ENCODE data around the gene HHIPL1. TPM values are rescaled to one million over a fixed set of nuclear protein-coding genes. Genes with fewer than 3 reads are reported as not detected.
"Not testable (repeated sequence)": the region's sequence is repeated elsewhere in the genome, so short reads cannot be mapped to it uniquely, and the experiment has no call there.

The HHIPL1 gene
- total and polyA plus RNA-seq, 2 experiments from 2014 or later: 0.83 to 1.2 TPM

GRCh38 chr14:99658218-99658845, 13.4 kb downstream of the HHIPL1 start:
- no peak overlapping the region for H3K4me3 ChIP-seq
- no peaks in the 10 kb centered on the region for H3K36me3 ChIP-seq
- DNase-seq (ENCODE audit: low read depth in 1 of 2, low spot score in 1 of 2): no peak
- H3K27ac ChIP-seq: no peak overlapping the region
- H3K4me1 ChIP-seq (ENCODE audit: low read depth): peaks cover under 1% of the 10 kb centered on the region
- TF ChIP-seq, protein P1, sequence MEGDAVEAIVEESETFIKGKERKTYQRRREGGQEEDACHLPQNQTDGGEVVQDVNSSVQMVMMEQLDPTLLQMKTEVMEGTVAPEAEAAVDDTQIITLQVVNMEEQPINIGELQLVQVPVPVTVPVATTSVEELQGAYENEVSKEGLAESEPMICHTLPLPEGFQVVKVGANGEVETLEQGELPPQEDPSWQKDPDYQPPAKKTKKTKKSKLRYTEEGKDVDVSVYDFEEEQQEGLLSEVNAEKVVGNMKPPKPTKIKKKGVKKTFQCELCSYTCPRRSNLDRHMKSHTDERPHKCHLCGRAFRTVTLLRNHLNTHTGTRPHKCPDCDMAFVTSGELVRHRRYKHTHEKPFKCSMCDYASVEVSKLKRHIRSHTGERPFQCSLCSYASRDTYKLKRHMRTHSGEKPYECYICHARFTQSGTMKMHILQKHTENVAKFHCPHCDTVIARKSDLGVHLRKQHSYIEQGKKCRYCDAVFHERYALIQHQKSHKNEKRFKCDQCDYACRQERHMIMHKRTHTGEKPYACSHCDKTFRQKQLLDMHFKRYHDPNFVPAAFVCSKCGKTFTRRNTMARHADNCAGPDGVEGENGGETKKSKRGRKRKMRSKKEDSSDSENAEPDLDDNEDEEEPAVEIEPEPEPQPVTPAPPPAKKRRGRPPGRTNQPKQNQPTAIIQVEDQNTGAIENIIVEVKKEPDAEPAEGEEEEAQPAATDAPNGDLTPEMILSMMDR (IDR thresholded peaks at IDR 0.05; ENCODE audit: low read depth, low read length): no peak
- no peaks in the 10 kb centered on the region for H3K9me3 ChIP-seq (ENCODE audit: low read depth)
- peaks cover 24% of the 10 kb centered on the region for H3K27me3 ChIP-seq

- Histone ChIP-seq H3K27me3 (peaks cover 24% of the 10 kb centered on the region), H3K4me3 (no peak overlapping the region), H3K27ac (no peak overlapping the region), H3K9me3 (ENCODE audit: low read depth) (no peaks in the 10 kb centered on the region), H3K36me3 (no peaks in the 10 kb centered on the region), H3K4me1 (ENCODE audit: low read depth) (peaks cover 6% of the 10 kb centered on the region)
- no peak for DNase-seq (ENCODE audit: low read depth in 1 of 2, low spot score in 1 of 2)
- TF ChIP-seq, protein P1 (IDR thresholded peaks at IDR 0.05; ENCODE audit: low read depth, low read length): no peak
Observed at GRCh38 chr14:99659333-99659741, 14.4 kb downstream of the HHIPL1 start.

DNA sequence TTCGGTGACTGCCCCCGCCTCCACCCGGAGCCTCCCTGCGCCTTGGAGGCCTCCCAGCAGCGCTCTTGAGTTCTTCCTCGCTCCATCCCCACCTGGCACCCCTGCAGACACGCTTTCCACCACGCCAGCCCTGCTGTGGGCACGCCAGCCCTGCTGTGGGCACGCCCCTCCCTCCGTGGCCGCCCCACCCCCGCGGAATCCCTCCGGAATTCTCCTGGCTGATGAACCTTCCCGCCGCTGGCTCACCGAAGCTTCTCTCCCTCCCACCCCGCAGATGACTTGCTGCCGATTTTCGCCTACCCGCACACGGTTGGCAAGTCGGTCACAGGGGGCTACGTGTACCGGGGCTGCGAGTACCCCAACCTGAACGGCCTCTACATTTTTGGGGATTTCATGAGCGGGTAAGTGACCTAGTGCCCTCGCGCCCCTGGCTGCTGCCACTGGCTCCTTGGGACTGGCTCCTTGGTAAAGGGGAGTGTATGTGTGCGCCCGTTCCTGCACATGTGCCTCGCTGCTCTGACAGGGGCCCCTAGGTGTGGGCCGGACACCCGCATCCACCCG, 15.2 kb downstream of the HHIPL1 start:
- TF ChIP-seq, protein P1 (IDR thresholded peaks at IDR 0.05; ENCODE audit: low read depth, low read length): no peak

GRCh38 chr14:99660794-99661193, 15.9 kb downstream of the HHIPL1 start:
- Histone ChIP-seq H3K27me3 (peaks cover 24% of the 10 kb centered on the region), H3K9me3 (ENCODE audit: low read depth) (no peaks in the 10 kb centered on the region)
- DNase-seq (ENCODE audit: low read depth in 1 of 2, low spot score in 1 of 2): no peak

More for the DNA sequence above, 15.2 kb downstream of the HHIPL1 start:
- no peaks in the 10 kb centered on the region for H3K9me3 ChIP-seq (ENCODE audit: low read depth)
- H3K36me3 ChIP-seq: no peaks in the 10 kb centered on the region
- DNase-seq (ENCODE audit: low read depth in 1 of 2, low spot score in 1 of 2): no peak
- H3K4me1 ChIP-seq (ENCODE audit: low read depth): peaks cover 11% of the 10 kb centered on the region
- peaks cover 24% of the 10 kb centered on the region for H3K27me3 ChIP-seq
- no peak overlapping the region for H3K4me3 ChIP-seq
- H3K27ac ChIP-seq: no peak overlapping the region

GRCh38 chr14:99661206-99661605, 16.3 kb downstream of the HHIPL1 start:
- Histone ChIP-seq H3K4me1 (ENCODE audit: low read depth) (peaks cover 11% of the 10 kb centered on the region), H3K27me3 (peaks cover 24% of the 10 kb centered on the region)
- not testable (repeated sequence) for H3K27ac ChIP-seq; H3K36me3 ChIP-seq; DNase-seq (ENCODE audit: low read depth in 1 of 2, low spot score in 1 of 2); H3K4me3 ChIP-seq; H3K9me3 ChIP-seq (ENCODE audit: low read depth)

More at GRCh38 chr14:99660794-99661193, 15.9 kb downstream of the HHIPL1 start:
- no peak overlapping the region for H3K27ac ChIP-seq
- no peaks in the 10 kb centered on the region for H3K36me3 ChIP-seq
- TF ChIP-seq, protein P1 (IDR thresholded peaks at IDR 0.05; ENCODE audit: low read depth, low read length): no peak
- H3K4me1 ChIP-seq (ENCODE audit: low read depth): peaks cover 11% of the 10 kb centered on the region
- H3K4me3 ChIP-seq: no peak overlapping the region

DNA sequence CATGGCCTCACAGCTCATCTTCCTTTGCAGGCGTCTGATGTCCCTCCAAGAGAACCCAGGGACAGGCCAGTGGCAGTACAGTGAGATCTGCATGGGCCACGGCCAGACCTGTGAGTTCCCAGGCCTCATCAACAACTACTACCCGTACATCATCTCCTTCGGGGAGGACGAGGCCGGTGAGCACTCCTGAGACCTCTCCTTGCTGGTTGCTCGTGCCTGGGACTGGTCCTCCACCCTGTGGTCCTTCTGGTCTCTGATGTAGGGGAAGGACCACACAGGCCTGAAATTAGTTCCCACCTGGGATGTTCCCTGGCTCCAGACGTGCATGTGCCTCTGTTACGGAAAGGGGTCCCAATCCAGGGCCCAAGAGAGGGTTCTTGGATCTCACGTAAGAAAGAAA, 17.9 kb downstream of the HHIPL1 start:
- H3K27ac ChIP-seq: no peak overlapping the region
- H3K4me3 ChIP-seq: no peak overlapping the region
- H3K4me1 ChIP-seq (ENCODE audit: low read depth): peaks cover 11% of the 10 kb centered on the region
- TF ChIP-seq, protein P1 (IDR thresholded peaks at IDR 0.05; ENCODE audit: low read depth, low read length): no peak
- no peak for DNase-seq (ENCODE audit: low read depth in 1 of 2, low spot score in 1 of 2)
- peaks cover 24% of the 10 kb centered on the region for H3K27me3 ChIP-seq
- H3K36me3 ChIP-seq: no peaks in the 10 kb centered on the region
- H3K9me3 ChIP-seq (ENCODE audit: low read depth): no peaks in the 10 kb centered on the region

Data from cardiac muscle cell (in vitro differentiated cells and primary cell).